Amniotic epithelial cell (primary cell): ENCODE results near the gene HYCC2.
"Not testable (repeated sequence)": the region's sequence is repeated elsewhere in the genome, so short reads cannot be mapped to it uniquely, and the experiment has no call there.

Experiments used
- DNase-seq: peaks from one replicate; pipeline ENCODE4 v3.0.0-alpha.2; 2010; ENCODE audit warnings: low read depth

HYCC2 gene

DNA sequence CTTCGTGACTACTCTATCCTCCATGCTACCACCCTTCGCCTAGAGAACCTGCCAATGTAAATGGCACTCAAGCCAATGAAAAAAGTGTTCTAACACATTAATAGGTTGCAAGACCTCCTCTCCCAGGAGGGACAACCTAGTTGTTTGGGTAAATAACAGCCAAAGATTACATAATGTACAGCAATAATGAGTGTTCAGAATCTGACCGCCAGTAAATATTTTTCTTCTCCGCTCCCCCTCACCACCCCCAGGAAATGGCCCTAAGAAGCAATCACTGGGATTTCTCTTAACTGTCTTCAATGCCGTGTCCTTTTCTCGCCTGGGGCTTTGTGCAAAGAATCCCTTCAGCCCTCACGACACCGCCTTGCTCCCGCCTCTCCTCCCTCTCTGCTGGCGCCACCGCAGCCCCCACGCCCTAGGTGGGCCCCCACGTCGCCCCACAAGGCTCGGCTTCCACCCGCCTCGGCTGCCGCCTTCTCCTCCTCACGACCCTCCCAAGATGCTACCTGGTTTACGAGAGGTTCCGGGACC lies 458 bp downstream of the HYCC2 start:
- peak; percentile 24 for DNase-seq

DNA sequence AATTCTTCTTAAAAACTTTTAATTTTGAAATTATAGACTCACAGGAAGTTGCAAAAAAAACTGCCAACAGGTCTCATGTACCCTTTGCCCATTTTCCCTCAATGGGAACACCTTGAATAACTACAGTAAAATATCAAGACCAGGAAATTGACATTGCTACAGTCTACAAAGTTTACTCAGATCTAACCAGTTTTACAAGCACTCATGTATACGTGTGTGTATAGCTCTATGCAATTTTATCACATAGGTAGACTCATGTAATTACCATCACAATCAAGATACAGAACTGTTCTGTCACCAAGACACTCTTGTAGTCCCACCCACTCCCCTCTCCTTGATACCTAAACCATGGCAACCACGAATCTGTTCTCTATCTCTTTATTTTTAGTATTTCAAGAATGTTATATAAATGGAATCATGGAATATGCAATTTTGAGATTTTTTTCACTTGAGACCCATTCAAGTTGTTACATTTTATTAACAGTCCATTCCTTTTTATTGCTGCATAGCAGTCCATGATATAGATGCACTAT lies 6.6 kb downstream of the HYCC2 start:
- no peak for DNase-seq

DNA sequence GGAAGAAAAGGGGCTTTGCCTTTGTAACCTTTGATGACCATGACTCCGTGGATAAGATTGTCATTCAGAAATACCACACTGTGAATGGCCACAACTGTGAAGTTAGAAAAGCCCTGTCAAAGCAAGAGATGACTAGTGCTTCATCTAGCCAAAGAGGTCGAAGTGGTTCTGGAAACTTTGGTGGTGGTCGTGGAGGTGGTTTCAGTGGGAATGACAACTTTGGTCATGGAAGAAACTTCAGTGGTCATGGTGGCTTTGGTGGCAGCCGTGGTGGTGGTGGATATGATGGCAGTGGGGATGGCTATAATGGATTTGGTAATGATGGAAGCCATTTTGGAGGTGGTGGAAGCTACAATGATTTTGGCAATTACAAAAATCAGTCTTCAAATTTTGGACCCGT lies 8.0 kb downstream of the HYCC2 start:
- DNase-seq = not testable (repeated sequence)

DNA sequence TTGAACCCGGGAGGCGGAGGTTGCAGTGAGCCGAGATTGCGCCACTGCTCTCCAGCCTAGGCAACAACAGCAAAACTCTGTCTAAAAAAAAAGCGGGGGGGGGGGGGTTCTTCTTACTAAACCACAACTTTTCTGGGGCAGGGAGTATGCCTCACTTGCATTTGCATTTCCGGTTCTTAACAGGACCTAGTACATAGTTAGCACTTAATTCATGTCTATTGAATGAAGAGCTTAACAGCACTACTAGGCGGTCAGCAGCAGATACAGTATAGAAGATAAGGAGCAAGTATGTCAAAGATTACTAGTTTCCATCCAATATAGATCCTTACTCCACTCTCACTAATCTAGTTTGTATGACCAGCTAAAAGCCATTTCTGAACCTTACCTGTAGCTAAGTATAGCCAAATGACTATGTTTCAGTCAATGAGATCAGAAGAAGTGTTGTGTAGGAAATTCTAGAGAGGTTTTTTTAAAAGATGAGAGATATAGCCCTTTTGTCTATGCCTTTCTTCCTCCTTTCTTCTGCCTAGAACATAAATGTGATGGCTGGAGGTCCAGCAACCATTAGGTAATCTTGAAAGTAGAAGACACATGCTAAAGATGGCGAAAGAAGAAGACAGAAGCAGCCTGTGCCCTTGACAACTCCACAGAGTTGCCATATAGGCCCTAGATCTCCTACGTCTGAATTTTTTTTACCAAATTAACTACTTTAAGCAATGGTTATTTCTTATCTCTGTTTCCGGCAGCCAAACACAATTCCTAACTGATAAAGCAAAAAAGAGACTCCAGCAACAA lies 11.3 kb downstream of the HYCC2 start:
- no peak for DNase-seq

DNA sequence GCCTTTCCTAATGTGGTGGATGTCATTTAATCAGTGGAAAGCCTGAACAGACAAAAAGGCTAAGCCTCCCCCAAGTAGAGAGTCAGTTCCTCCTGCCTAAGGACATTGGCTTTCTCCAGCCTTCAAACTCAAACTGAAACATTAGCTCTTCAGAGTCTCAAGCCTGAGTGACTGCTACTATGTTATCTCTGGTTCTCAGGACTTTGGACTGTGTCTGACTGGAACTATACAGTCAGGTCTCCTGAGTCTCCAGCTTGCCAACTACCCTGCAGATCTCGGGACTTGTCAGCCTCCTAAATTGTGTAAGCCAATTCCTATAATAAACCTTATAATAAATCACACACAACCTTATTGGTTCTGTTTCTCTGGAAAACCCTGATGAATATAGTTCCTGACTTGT lies 12.6 kb downstream of the HYCC2 start:
- DNase-seq = no peak

DNA sequence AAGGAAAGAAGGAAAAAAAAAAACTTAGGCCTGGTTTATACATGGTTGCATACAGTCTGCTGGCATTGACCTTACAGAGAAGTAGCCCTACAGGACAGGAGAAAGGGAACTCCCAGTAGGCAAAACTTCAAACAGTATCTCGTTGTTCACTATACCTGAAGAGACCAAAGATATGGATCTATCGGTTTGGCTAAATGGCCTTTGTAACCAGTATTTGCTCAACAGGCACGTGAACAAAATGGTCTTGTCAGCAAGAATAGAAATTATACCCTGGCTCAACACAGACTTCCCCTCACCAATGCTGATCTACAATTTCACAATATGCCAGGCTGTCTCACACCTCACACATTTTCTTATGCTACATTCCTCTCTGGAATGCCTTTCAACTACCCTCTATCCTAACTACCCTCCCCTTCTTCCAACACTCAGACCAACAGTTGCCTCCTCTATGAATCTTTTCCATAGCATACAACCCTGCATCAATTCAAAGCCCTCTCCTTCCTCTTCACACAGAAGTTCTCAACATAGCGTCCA lies 13.7 kb downstream of the HYCC2 start:
- DNase-seq = peak; percentile 42

DNA sequence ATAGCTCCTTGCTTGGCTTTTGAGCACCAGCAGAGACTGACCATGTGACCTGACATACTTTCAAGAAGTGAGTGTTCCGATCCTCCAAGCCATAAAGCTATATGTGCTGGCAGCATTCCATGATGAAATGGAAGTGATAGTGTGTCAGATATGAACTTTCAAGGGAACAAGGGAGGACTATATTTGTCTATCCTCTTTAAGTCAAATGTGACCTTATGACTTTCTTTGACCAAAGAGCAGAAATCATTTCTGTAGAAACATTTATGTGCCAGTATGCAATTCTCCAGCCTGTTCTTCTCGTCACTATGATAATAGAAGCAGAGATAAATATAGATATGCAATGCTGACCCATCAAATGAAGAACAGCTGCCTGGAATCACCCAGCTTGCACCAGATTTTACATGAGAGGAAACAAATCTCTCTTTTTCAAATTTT lies 14.4 kb downstream of the HYCC2 start:
- DNase-seq = peak; percentile 44

DNA sequence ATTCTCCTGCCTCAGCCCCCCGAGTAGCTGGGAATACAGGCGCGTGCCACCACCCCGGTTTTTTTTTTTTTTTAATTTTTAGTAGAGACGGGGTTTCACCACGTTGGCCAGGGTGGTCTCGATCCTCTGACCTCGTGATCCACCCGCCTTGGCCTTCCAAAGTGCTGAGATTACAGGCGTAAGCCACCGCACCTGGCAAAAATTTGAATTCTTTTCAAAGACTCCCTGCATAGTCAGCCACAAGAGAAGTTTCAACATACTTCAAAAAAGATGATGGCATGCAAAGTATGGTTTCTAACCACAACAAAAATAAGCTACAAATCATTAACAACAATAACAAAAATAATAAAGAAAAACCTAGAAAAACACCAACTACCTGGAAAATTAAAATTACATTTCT lies 22.0 kb downstream of the HYCC2 start:
- peak; percentile 62 for DNase-seq

DNA sequence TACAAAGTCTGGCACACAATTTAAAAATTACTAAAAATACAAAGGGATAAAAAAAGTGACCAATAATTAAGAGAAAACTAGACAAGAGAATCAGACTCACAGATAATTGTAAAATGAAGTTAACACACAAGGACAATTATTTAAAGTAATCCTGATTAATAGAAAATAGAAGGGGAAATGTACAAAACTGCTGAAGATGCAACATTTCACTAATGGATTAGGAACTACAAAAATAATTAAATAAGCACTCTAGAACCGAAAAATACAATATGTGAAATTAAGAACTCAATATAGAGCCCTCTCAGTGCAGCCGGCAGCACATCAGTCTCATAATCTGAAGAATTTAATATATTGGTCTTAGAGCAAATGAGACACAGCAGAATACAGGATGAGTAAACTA lies 24.6 kb downstream of the HYCC2 start:
- no peak for DNase-seq

DNA sequence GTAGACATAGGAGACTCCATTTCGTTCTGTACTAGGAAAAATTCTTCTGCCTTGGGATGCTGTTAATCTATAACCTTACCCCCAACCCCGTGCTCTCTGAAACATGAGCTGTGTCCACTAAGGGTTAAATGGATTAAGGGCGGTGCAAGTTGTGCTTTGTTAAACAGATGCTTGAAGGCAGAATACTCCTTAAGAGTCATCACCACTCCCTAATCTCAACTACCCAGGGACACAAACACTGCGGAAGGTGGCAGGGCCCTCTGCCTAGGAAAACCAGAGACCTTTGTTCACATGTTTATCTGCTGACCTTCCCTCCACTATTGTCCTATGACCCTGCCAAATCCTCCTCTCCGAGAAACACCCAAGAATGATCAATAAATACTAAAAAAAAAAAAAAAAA lies 28.4 kb downstream of the HYCC2 start:
- not testable (repeated sequence) for DNase-seq

DNA sequence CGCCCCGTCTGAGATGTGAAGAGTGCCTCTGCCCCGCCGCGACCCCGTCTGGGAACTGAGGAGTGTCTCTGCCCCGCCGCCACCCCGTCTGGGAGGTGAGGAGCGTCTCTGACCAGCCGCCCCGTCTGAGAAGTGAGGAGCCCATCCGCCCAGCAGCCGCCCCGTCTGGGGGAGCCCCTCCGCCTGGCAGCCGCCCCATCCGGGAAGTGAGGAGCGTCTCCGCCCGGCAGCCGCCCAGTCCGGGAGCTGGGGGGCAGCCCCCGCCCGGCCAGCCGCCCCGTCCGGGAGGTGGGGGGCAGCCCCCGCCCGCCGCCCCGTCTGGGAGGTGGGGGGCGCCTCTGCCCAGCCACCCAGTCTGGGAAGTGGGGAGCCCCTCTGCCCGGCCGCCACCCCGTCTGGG lies 29.0 kb downstream of the HYCC2 start:
- DNase-seq = not testable (repeated sequence)

DNA sequence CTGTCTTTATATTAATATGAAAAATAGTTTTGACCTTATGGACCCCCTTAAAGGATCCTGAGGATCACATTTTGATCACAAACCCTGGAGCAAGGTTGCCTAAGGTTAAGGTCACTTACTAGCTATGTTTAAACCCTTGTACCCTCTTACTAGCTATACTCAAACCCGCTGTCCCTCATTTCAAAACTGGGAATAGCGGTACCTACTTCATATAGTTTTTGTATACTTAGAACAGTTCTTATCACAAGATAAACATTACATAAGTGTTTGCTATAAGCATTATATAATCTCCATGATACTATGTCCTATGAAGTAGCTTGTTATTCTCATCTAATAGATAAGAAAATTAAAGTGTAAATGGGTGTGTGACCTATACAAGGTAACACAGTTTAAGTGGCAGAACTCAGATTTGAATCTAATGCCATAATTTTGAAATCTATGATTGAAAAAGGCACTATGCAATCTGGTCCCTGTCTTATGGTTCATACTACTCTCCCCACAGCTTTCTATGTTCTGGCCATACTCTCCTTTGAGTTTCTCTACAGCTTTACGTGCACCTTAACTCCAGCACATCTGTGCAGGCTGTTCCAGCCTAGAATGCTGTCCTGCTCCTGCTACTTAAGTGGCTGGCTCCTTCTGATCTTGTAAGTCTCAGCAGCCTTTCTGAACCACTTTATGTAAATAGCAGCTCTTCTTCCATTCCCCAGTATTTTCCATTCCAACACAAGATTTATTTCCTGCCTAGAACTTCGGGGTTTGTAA lies 30.4 kb downstream of the HYCC2 start:
- DNase-seq = no peak

DNA sequence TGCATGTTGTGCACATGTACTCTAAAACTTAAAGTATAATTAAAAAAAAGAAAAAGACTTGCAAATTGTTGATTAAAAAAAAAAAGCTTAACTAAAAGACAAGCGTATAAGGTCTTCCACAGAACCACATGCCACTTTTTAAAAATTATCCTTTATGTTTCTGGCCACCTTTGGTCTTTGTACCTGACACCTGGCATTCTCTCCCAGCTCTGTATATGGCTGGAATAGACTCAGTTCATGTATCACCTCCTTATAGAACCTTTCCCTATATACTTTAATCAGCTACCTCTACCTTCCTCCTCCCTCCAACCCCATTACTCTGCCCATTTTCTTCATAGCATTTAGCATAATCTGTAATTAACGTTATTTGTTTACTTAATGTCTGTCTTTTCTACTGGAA lies 32.6 kb downstream of the HYCC2 start:
- no peak for DNase-seq

DNA sequence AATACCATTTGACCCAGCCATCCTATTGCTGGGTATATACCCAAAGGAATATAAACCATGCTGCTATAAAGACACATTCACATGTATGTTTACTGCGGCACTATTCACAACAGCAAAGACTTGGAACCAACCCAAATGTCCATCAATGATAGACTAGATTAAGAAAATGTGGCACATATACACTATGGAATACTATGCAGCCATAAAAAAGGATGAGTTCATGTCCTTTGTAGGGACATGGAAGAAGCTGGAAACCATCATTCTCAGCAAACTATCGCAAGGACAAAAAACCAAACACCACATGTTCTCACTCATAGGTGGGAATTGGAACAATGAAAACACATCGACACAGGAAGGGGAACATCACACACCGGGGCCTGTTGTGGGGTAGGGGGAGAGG lies 33.1 kb downstream of the HYCC2 start:
- not testable (repeated sequence) for DNase-seq

DNA sequence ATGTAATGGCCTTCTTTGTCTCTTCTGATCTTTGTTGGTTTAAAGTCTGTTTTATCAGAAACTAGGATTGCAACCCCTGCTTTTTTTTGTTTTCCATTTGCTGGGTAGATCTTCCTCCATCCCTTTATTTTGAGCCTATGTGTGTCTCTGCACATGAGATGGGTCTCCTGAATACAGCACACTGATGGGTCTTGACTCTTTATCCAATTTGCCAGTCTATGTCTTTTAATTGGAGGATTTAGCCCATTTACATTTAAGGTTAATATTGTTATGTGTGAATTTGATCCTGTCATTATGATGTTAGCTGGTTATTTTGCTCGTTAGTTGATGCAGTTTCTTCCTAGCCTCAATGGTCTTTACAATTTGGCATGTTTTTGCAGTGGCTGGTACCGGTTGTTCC lies 37.1 kb downstream of the HYCC2 start:
- not testable (repeated sequence) for DNase-seq

DNA sequence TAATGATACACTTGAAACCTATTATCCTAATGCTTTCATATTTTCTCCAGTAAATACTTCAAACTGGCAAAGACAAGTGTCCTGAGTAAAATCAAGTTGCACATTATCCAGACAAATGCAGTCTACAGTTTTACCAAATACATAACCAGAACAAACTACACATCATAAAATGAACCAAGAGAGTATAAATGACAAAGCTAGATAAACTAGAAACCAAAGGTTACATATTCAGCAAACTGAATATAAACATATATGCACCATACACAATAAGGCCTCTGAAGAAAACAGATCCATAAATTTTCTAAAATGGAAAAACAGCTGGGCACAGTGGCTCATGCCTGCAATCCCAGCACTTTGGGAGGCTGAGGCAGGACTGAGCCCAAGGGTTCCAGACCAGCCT lies 47.0 kb downstream of the HYCC2 start:
- no peak for DNase-seq

DNA sequence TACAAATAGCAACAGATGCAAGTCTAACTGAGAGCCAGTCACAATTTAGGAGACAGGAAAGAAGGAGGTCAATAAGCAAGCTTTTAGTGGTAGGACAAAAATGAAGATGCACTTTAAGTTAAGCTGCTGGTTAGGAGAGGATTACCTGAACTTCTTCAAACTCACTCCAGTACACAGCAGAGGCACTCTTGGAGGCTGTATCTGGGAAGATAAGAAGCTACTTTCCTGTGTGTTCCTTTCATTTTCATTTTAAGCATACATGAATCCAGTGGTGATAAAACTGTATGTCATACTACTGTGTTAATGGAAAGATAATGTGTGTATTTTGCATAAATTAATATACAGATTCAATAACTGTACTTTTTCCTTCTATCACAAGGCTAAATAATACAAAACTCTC lies 49.6 kb downstream of the HYCC2 start:
- peak; percentile 10 for DNase-seq
